SW 1271 (cell line): Measurements from ENCODE around the gene GPATCH1.
"Not testable (repeated sequence)": the region's sequence is repeated elsewhere in the genome, so short reads cannot be mapped to it uniquely, and the experiment has no call there.

Source experiments
- DNase-seq, 2 experiments: peaks; one replicate each; lab custom pipeline; 2025; lab: John Stamatoyannopoulos, UW

Gene GPATCH1, protein sequence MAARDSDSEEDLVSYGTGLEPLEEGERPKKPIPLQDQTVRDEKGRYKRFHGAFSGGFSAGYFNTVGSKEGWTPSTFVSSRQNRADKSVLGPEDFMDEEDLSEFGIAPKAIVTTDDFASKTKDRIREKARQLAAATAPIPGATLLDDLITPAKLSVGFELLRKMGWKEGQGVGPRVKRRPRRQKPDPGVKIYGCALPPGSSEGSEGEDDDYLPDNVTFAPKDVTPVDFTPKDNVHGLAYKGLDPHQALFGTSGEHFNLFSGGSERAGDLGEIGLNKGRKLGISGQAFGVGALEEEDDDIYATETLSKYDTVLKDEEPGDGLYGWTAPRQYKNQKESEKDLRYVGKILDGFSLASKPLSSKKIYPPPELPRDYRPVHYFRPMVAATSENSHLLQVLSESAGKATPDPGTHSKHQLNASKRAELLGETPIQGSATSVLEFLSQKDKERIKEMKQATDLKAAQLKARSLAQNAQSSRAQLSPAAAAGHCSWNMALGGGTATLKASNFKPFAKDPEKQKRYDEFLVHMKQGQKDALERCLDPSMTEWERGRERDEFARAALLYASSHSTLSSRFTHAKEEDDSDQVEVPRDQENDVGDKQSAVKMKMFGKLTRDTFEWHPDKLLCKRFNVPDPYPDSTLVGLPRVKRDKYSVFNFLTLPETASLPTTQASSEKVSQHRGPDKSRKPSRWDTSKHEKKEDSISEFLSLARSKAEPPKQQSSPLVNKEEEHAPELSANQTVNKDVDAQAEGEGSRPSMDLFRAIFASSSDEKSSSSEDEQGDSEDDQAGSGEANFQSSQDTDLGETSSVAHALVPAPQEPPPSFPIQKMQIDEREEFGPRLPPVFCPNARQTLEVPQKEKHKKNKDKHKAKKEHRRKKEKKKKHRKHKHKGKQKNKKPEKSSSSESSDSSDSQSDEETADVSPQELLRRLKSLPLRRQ

DNA sequence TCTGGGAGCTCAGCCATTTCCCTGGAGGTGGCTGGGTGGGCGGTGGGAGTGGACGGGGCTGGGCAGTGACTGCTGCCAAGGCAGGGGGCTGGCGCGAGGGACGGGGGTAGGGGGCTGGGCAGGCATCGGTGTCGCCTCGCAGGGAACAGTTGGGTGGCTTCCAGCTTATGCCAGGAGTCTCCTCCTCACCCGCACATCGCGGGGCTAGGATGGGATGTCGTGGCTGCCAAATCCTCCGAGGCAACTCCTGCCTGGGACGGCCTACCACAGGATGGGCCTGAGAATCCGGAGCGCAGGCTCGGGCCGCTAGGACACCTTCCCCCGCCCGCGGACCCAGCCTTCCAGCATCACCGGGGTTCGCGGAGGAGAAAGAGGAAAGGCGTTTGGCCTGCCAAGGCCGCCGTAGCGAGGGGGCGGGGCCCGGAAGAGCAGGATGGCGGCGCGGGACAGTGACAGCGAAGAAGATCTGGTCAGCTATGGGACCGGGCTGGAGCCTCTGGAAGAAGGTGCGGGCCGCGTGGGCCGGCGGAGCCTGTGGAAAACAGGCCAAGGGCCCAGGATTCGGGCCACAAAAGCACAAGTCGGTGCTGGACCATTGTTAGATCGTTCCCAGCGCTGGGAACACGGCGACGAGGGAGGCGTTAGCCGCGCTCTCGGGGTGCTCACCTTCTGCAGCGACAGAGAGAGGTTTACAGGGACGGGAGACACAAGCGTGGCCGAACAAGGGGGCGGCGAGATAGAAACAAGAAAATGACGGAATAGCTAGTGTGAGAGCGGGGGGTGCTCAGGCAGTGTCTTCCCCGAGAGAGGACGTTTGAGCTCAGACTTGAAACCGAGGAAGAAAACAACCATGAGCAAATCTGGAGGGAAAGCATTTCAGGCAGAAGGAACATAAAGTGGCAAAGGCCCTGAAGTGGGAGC, at the start of gene GPATCH1:
TSS of gene GPATCH1 (plus strand) at position 421 of the 921 bp plus-strand sequence. CDS start at position 434, 13 bp downstream.
- DNase-seq = peak; percentile 47 to 80

DNA sequence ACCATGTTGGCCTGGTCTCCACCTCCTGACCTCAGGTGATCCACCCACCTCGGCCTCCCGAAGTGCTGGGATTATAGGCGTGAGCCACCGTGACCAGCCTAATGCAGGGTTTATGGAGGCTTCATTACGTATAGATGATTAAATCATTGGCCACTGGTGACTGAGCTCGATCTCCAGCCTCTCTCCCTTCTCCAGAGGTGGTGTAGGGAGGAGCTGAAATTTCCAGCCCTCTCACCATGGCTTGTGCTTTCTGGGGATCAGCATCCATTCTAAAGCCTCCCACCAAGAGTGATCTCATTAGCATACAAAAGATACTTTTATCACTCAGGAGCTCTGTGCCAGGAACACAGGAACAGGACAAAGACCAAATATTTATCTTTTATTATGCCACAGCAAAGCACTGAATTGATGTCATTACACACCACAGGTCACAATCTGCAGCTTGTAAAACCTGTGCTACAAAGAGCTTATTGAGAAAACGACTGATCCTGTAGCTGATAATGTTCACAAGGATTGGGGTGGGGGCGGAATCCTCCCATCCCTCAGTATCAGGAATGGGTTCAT, 48.7 kb upstream of the GPATCH1 start:
- DNase-seq = no peak

DNA sequence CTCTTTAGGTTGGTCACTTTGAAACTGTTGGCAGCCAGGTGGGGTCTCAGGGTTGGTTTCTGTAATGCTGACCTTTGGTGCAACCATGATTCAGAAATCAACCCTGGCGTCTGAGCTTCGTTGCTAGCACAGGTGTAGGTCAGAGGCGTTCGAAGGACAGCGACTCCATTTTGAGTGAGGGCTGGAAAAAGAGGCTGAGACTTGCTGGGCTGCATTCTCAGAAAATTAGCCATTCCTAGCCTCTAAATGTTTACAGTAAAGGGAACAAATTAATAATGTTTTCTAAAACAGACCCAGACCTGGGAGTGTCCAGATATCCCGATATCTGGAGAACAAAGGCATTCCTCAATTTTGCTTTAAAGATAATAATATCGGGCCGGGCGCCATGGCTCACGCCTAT, 45.5 kb upstream of the GPATCH1 start:
- DNase-seq = no peak

DNA sequence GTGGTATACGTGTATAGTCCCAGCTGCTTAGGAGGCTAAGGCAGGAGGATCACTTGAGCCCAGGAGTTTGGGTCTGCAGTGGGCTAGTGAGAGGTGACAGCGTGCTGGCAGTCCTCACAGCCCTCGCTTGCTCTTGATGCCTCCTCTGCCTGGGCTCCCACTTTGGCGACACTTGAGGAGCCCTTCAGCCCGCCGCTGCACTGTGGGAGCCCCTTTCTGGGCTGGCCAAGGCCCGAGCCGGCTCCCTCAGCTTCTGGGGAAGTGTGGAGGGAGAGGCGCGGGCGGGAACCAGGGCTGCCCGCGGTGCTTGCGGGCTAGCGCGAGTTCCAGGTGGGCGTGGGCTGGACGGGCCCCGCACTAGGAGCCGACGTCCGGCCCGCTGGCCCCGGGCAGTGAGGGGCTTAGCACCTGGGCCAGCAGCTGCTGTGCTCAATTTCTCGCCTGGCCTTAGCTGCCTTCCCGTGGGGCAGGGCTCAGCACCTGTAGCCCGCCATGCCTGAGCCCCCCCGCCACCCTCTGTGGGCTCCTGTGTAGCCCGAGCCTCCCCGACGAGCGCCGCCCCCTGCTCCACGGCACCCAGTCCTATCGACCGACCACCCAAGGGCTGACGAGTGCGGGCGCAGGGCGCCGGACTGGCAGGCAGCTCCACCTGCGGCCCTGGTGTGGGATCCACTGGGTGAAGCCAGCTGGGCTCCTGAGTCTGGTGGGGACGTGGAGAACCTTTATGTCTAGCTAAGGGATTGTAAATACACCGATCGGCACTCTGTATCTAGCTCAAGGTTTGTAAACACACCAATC, 44.4 kb upstream of the GPATCH1 start:
- DNase-seq = not testable (repeated sequence)

DNA sequence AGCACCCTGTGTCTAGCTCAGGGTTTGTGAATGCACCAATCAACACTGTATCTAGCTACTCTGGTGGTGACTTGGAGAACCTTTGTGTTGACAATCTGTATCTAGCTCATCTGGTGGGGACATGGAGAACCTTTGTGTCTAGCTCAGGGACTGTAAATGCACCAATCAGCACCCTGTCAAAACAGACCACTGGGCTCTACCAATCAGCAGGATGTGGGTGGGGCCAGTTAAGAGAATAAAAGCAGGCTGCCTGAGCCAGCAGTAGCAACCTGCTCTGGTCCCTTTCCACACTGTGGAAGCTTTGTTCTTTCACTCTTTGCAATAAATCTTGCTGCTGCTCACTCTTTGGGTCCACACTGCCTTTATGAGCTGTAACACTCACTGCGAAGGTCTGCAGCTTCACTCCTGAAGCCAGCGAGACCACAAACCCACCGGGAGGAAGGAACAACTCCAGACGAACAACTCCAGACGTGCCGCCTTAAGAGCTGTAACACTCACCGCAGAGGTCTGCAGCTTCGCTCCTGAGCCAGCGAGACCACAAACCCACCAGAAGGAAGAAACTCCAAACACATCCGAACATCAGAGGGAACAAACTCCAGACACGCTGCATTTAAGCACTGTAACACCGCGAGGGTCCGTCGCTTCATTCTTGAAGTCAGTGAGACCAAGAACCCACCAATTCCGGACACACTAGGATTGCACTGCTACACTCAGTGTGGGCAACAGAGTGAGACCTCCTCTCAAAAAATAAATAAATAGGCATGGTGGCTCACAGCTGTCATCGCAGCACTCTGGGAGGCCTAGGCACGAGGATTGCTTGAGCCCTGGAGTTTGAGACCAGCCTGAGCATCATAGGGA, 43.6 kb upstream of the GPATCH1 start:
- DNase-seq = not testable (repeated sequence)

DNA sequence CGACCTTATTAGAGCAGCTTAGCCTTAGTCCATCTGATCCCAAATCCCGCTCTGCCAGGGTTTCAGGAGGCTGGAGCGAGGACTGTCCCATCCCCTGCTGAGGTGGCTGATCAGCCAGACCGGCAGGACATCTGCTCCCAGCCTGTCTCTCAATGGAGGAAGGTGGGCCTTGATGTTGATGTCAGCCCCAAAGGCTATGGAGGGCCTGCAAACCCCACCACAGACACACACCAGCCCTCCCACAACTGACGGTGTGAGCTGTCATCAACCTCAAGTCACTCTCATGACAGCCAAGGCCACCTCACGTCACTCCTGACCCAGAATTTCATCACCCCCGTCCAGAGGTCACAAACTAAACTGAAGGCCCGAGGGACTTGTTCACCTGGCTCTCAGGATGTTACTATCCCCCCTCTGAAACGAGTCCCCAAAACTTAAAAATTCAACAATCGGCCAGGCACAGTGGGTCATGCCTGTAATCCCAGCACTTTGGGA, 41.8 kb upstream of the GPATCH1 start:
- no peak for DNase-seq

DNA sequence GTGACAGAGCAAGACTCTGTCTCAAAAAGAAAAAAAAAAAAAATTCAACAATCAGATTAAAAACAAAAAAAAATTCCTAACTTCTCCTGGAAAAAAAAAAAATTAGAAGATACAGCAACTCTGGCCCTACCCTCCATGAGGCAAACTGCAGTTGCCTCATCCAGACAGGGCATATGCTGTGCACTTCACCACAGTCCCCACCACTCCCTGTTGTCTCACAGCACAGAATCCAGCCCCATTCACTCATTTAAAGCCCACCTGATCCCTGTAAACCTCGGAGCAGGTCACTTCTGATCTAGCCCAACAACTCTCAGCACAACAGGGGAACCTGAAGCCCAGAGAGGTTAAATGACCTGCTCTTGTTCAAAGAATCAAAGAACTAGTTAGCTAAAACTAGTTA, 41.2 kb upstream of the GPATCH1 start:
- DNase-seq = no peak

DNA sequence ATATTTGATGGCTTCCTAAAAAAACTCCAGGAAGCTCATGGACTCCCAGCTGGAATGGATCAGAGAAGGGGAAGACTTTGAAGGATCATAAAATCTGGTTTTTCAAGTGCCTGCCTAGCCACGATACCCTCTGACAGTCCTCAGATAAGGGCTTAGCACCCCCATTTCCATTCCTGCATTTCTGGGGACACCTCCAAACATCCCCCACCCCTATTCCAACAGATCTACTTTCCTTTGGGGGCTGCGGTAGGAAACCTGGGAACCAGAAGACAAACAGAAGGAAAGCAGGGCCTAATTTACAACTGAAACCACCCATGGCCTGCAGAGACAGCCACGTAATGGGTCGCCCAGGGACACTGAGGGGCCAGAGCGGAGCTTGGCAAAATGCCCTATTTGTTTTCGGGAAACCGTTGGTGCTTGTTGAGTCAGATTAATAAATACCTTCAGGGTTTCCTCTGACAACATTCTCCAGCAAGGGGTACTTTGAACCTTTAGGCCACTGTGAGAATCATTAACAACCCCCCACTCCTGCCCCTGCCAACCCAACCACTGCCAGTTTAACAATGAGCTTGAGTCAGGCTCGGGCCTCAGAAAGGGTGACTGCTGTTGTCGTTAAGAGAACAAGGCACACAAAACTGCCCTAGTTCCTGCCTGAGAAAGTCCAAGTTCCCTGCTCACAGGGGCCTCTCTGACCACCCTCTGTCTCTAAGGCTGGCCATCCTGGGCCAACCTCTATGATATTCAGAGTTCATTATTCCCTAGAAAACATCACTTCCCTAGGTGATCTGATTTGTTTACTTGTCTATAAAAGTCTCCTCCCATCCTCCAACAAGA, 39.8 kb upstream of the GPATCH1 start:
- DNase-seq = no peak

DNA sequence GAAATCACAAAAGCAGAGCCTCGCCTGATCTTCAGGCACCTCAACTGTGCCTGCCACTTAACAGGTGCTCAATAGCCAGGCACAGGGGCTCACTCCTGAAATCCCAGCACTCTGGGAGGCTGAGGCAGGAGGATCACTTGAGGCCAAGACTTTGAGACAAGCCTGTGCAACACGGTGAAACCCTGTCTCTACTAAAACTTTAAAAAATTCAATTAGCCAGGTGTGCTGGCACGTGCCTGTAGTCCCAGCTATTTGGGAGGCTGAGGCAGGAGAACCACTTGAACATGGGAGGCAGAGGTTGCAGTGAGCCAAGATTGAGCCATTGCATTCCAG, 39.2 kb upstream of the GPATCH1 start:
- DNase-seq = not testable (repeated sequence)

DNA sequence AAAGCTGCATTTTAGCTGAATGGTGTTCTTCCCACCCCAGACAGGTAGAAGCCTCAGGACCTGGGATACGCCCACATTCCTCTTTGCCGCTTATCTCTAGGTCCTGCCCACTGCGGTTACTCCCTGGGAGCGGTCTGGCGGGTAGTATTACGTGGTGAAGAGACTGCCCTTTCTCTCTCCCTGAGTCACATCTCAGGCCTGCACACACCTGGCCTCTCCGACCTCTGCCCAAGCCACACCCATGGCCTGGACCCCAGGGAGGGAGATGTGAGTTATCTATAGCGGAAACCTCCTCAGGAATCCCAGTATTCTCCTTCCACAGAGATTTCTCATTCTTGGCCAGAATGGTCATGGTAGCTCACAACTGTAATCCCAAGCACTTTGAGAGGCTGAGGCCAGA, 33.6 kb upstream of the GPATCH1 start:
- DNase-seq = no peak

DNA sequence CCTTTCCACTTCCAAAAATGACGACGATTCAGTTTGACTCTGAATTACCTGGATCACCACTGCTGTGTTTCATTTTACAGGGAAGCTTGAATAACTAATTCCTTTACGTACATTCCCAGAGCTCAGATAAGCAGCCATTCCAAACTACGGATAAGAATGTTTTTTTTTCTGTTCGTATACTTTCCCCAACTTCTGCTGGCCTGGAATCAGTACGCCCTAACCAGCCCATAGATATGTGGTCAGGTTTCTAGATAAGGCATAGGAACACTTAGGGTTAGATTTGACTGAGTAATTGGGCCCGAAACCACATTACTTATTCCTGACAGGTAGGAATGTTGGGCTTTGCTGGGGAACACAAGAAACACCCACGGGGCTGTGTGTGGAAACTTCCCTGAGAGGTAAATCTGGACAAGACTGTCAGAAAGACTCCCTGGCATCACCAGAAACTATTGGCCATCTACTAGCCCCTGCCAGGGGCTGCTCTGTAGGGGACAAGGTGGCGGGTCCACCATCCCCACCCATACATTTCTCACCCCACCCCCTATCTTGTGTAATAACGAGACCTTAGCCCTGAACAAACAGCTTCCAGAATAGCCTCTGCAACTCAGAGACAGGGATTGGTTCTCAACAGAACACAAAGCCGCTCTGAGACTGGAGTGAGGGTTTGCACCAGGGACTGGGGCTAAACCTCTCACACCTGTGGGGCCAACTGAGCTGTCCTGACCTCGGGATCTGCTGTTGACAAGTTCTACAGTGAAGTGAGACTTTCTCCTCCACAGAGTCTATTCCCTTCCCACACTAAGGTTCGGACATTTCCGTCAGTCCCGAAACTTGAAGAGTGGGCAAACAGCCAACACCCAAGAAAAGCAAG, 31.9 kb upstream of the GPATCH1 start:
- DNase-seq = no peak

DNA sequence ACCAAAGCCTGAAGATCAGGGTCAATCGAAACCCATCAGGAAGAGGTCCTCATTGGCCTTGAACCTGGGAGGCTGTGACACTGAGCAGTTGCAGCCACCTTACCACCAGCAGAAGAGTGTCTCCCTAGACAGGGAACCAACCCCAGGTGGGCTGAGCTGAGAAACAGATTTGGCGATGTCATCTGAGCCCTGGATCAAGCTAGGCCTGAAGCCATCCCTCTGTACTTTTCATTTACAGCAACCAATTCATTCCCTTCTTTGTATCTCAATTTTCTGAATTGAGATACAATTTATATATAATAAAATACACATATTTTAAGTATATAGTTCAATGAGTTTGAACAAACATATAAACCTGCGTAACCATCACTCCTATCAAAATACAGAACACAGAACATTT, 30.9 kb upstream of the GPATCH1 start:
- DNase-seq = no peak

DNA sequence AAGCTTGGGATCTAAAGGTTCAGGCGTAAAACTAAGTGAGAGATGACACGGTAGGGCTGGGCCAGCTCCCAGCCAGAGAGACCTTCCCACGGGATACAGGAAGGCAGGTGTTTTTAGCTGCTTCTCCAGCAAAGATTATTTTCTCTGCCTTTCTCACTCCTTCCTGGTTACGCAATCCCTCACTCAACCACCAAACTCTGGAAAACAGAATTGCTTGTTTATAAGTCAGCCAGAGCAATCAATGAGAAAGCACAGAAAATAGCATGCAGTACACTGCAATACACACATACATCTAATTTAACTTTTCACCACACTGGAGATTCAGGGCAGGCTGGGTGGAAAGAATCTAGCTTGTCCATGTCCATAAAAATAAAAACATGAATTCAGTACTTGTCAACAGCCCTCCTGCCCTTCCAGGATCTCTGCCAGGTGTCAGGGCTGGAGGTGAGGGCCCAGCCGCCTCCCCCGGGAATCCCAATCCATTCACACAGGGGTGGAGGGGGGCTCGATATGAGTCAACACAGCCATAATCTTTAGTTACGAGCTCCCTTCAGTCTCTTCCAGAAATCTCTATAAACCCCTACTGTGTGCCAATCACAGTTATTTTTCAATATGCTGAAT, 28.5 kb upstream of the GPATCH1 start:
- DNase-seq = peak in 1 of 2 experiments; percentile 9

DNA sequence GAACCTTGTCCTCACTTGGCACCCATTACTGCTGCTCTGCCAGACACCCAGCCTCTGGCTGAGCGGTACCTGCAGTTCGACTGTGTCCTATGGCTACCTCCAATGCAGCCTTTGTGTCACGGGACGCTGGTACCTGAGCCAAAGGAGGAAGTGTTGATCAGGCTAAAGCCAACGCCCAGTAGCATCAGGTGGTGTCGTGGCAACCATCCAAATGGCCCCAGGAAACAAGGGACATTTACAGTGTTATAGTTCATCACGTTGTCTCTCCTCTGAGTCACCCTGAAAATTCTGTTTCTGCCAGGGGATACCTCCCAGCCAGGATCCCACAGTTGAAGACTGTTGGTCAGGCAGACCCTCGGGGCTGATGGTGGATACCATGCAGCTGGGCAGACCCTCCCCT, 26.4 kb upstream of the GPATCH1 start:
- no peak for DNase-seq

DNA sequence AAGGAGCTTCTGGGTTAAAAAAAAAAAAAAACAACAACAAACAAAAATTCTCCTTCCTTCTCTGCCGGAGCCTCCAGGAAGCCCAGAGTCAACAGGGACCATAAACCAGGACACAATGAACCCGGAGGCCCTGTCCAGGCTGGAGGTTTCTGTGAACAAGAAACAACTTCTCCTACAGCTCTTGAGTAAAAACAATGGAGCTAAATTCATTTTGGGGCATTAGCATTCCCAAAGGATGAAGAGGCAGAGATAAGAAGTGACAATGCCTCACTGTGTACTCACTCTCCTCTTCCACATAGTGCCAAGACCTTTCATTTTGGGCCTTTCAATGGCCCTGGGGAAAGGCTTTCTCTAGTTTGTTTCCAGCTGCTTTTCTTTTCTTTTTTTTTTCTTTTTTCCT, 25.3 kb upstream of the GPATCH1 start:
- DNase-seq = no peak

DNA sequence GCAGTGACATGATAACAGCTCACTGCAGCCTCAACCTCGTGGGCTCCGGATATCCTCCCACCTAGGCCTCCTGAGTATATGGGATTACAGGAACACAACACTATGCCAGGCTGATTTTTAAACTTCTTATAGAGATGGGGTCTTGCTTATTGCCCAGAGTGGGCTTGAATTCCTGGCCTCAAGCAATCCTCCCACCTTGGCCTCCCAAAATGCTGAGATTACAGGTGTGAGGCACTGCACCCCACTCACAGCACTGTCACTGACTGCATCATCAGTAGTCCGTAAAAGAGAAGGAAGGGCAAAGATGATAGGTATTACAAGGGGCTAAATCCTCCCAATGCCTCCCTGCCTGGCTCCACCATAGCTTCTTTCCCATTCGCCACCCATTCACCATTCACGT, 20.4 kb upstream of the GPATCH1 start:
- DNase-seq = no peak

DNA sequence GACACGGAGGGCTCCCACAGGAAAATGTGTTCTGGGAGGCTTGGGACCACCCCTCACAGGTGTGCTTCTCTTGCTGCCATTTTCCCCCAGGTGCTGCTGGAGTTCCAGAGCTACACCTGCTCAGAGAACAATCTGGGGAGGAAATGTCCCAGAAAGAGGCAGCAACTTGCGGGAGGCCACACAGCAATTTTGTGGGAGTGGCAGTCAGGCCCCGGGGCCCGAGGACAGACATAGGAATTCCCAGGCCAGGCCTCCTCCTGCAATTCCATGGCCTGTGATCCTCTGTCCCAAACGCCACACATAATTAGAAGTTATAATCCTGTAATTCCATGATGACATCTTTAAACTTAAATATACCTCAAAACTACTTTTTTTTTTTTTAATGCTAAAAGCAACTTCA, 18.1 kb upstream of the GPATCH1 start:
- DNase-seq = no peak
